Sigmoid colon (tissue), 7 donors: ENCODE results near the gene PMFBP1. TPM values are rescaled to one million over a fixed set of nuclear protein-coding genes. Genes with fewer than 3 reads are reported as not detected.

Source experiments
- DNase-seq: peaks from one replicate; pipeline ENCODE4 v3.0.0-alpha.2; 2019
- H3K27ac ChIP-seq, 4 donors: fragments of 200-600 bp; sonication (generic); one replicate each; pipeline ENCODE4 v1.5.1; 2016 to 2019; ENCODE audit warnings: mild to moderate bottlenecking in 1 of 4
- H3K27me3 ChIP-seq, 3 donors: fragments of 200-600 bp; sonication (generic); one replicate each; pipeline ENCODE4 v1.5.1; 2019; ENCODE audit warnings: mild to moderate bottlenecking in 1 of 3
- H3K36me3 ChIP-seq, 4 donors: fragments of 200-600 bp; sonication (generic); one replicate each; pipeline ENCODE4 v1.5.1; 2016 to 2019
- H3K4me1 ChIP-seq, 4 donors: fragments of 200-600 bp; sonication (generic); one replicate each; pipeline ENCODE4 v1.5.1; 2017 to 2019
- H3K4me3 ChIP-seq, 4 donors: fragments of 200-600 bp; sonication (generic); one replicate each; pipeline ENCODE4 v1.5.1; 2017 to 2019; ENCODE audit warnings: mild to moderate bottlenecking in 2 of 4, moderate library complexity in 1 of 4
- H3K9me3 ChIP-seq, 4 donors: fragments of 200-600 bp in 3 of 4; sonication (generic) in 3 of 4; one replicate each; pipeline versions ENCODE4 v1.5.1 to v1.6.1; 2013 to 2019
- CTCF ChIP-seq, 4 experiments: fragments of 450-650 bp in 3 of 4; fragments of 200-600 bp in 1 of 4; IDR thresholded peaks; one replicate each; pipeline ENCODE4 v1.5.1; 2016 to 2019; ENCODE audit warnings: antibody characterized with exemption in 4 of 4, mild to moderate bottlenecking in 3 of 4, moderate library complexity in 2 of 4
- EP300 ChIP-seq, 4 donors: sonication (generic); formaldehyde crosslinking; IDR thresholded peaks; one replicate each; pipeline ENCODE4 v1.6.1; 2017; ENCODE audit warnings: antibody characterized with exemption in 4 of 4
- POLR2A ChIP-seq, 2 donors: fragments of 450-650 bp; IDR thresholded peaks; one replicate each; pipeline ENCODE4 v1.6.1; 2016; ENCODE audit warnings: antibody characterized with exemption in 2 of 2, mild to moderate bottlenecking in 2 of 2, moderate library complexity in 2 of 2
- POLR2AphosphoS5 ChIP-seq, 4 donors: sonication (generic); formaldehyde crosslinking; IDR thresholded peaks; one replicate each; pipeline ENCODE4 v1.6.1; 2017; ENCODE audit warnings: antibody characterized with exemption in 4 of 4
- WGBS, 2 donors: extraction: QIAGEN DNeasy Blood & Tissue Kit; methylation state at CpG; one replicate each; pipeline ENCODE4 v1.1.7; 2013; 5-methylcytosine and 5-hydroxymethylcytosine counted together
- intact Hi-C: fragments of 100-400 bp; cut with DNase I; formaldehyde crosslinking; loops from one replicate; pipeline ENCODE4 v1.15.1; 2023
- polyA plus RNA-seq, 3 donors: library from polyadenylated mRNA; stranded (reverse); fragments of 200-250 nt; gene quantifications; one replicate each; pipeline ENCODE4 v1.2.3, GENCODE V29; 2013
- total RNA-seq, 4 donors: library from RNA; depleted of rRNA; stranded (reverse); fragments of >200 nt; gene quantifications; one replicate each; pipeline ENCODE4 v1.1.0, GENCODE V29; 2016
- donor health status: healthy with polysubstance abuse.
- donor health status: Bipolar disorder and iron deficiency.
- donor health status: healthy.

The PMFBP1 gene
- total and polyA plus RNA-seq, 7 donors, result 0.33 to 2.5 (median 0.82) TPM; not detected in 3

GRCh38 chr16:72122916-72123315, 49.0 kb downstream of the PMFBP1 start:
- intact Hi-C loops, result loop anchor here (5.0 to 10.0 kb wide), 3 partner anchors 342 to 1834 kb away; no protein-coding TSS in a partner anchor
- no peak for DNase-seq
- 86 to 87% methylated on average over 11 of the region's 11 CpGs for WGBS, 2 donors

GRCh38 chr16:72122308-72122707, 49.6 kb downstream of the PMFBP1 start:
- Histone ChIP-seq H3K27me3 (no peaks in the 10 kb centered on the region), H3K4me3 (no peak overlapping the region), H3K27ac (no peak overlapping the region), H3K36me3 (no peaks in the 10 kb centered on the region), H3K4me1 (no peaks in the 10 kb centered on the region), H3K9me3 (no peaks in the 10 kb centered on the region)
- intact Hi-C loops, result loop anchor here (5.0 to 10.0 kb wide), 3 partner anchors 342 to 1835 kb away; no protein-coding TSS in a partner anchor
- TF ChIP-seq CTCF (IDR thresholded peaks at IDR 0.05), result no peak
- TF ChIP-seq POLR2A (IDR thresholded peaks at IDR 0.05), result no peak
- no peak for TF ChIP-seq EP300 (IDR thresholded peaks at IDR 0.05)
- TF ChIP-seq POLR2AphosphoS5 (IDR thresholded peaks at IDR 0.05), result no peak
- WGBS, 2 donors, result 98 to 99% methylated on average over 2 of the region's 2 CpGs
- no peak for DNase-seq

More at GRCh38 chr16:72122916-72123315, 49.0 kb downstream of the PMFBP1 start:
- H3K4me1 ChIP-seq, result no peaks in the 10 kb centered on the region
- no peaks in the 10 kb centered on the region for H3K9me3 ChIP-seq
- H3K27me3 ChIP-seq, result no peaks in the 10 kb centered on the region
- H3K27ac ChIP-seq, result no peak overlapping the region
- no peaks in the 10 kb centered on the region for H3K36me3 ChIP-seq
- H3K4me3 ChIP-seq, result no peak overlapping the region
- TF ChIP-seq CTCF (IDR thresholded peaks at IDR 0.05), result no peak
- no peak for TF ChIP-seq POLR2A (IDR thresholded peaks at IDR 0.05)
- TF ChIP-seq EP300 (IDR thresholded peaks at IDR 0.05), result no peak
- no peak for TF ChIP-seq POLR2AphosphoS5 (IDR thresholded peaks at IDR 0.05)

- TF ChIP-seq POLR2A (IDR thresholded peaks at IDR 0.05), result no peak
- TF ChIP-seq EP300 (IDR thresholded peaks at IDR 0.05), result no peak
- no peak for TF ChIP-seq CTCF (IDR thresholded peaks at IDR 0.05)
- TF ChIP-seq POLR2AphosphoS5 (IDR thresholded peaks at IDR 0.05), result no peak
- Histone ChIP-seq H3K27me3 (no peaks in the 10 kb centered on the region), H3K4me3 (no peak overlapping the region), H3K4me1 (no peaks in the 10 kb centered on the region), H3K36me3 (no peaks in the 10 kb centered on the region), H3K27ac (no peak overlapping the region), H3K9me3 (no peaks in the 10 kb centered on the region)
- intact Hi-C loops, result loop anchor here (5.0 to 10.0 kb wide), 3 partner anchors 345 to 1837 kb away; no protein-coding TSS in a partner anchor
- WGBS, 2 donors, result 91 to 92% methylated on average over 5 of the region's 5 CpGs
- no peak for DNase-seq
These were observed 51.9 kb downstream of the PMFBP1 start for GRCh38 chr16:72120026-72120425.

GRCh38 chr16:72113616-72113945, 58.4 kb downstream of the PMFBP1 start:
- TF ChIP-seq CTCF (IDR thresholded peaks at IDR 0.05) (no peak), POLR2A (IDR thresholded peaks at IDR 0.05) (no peak), POLR2AphosphoS5 (IDR thresholded peaks at IDR 0.05) (no peak), EP300 (IDR thresholded peaks at IDR 0.05) (no peak)
- no peak for DNase-seq
- H3K36me3 ChIP-seq, result peaks cover 30 to 47% (median 39%) of the 10 kb centered on the region in 4 donors

More at GRCh38 chr16:72113616-72113945, 58.4 kb downstream of the PMFBP1 start:
- no peaks in the 10 kb centered on the region for H3K9me3 ChIP-seq
- intact Hi-C loops, result no loop called here
- H3K4me1 ChIP-seq, result no peaks in the 10 kb centered on the region
- no peak overlapping the region for H3K27ac ChIP-seq
- H3K27me3 ChIP-seq, result no peaks in the 10 kb centered on the region
- H3K4me3 ChIP-seq, result no peak overlapping the region
